ENCODE results near the gene GAP43.

The GAP43 gene

GRCh38 chr3:115685097-115685496 lies 61.8 kb downstream of the GAP43 start:
- TF ChIP-seq CTCF (IDR thresholded peaks at IDR 0.05; ENCODE audit: extremely low read depth, missing control alignments): no peak
- peak; percentile 37 for DNase-seq (ENCODE audit: low spot score)

GRCh38 chr3:115687721-115688120 lies 64.4 kb downstream of the GAP43 start:
- no peak for TF ChIP-seq CTCF (IDR thresholded peaks at IDR 0.05; ENCODE audit: extremely low read depth, missing control alignments)
- no peak for DNase-seq (ENCODE audit: low spot score)

GRCh38 chr3:115688418-115688817 lies 65.1 kb downstream of the GAP43 start:
- no peak for DNase-seq (ENCODE audit: low spot score)

GRCh38 chr3:115689928-115690327 lies 66.6 kb downstream of the GAP43 start:
- no peak for DNase-seq (ENCODE audit: low spot score)
- no peak for TF ChIP-seq CTCF (IDR thresholded peaks at IDR 0.05; ENCODE audit: extremely low read depth, missing control alignments)

More at GRCh38 chr3:115688418-115688817, 65.1 kb downstream of the GAP43 start:
- TF ChIP-seq CTCF (IDR thresholded peaks at IDR 0.05; ENCODE audit: extremely low read depth, missing control alignments): no peak

GRCh38 chr3:115691964-115692363 lies 68.7 kb downstream of the GAP43 start:
- no peak for DNase-seq (ENCODE audit: low spot score)
- TF ChIP-seq CTCF (IDR thresholded peaks at IDR 0.05; ENCODE audit: extremely low read depth, missing control alignments): no peak

GRCh38 chr3:115692887-115693524 lies 69.7 kb downstream of the GAP43 start:
- DNase-seq (ENCODE audit: low spot score): peak; percentile 75

GRCh38 chr3:115693868-115694267 lies 70.6 kb downstream of the GAP43 start:
- no peak for TF ChIP-seq CTCF (IDR thresholded peaks at IDR 0.05; ENCODE audit: extremely low read depth, missing control alignments)
- no peak for DNase-seq (ENCODE audit: low spot score)

More at GRCh38 chr3:115692887-115693524, 69.7 kb downstream of the GAP43 start:
- peak; percentile 61 for TF ChIP-seq CTCF (IDR thresholded peaks at IDR 0.05; ENCODE audit: extremely low read depth, missing control alignments)

Measured in GM20000 (cell line).